OCI-LY7 (cell line): ENCODE data around the gene NEDD4. TPM values are rescaled to one million over a fixed set of nuclear protein-coding genes. Genes with fewer than 3 reads are reported as not detected.

ENCODE experiments used
- BruUV-seq: library from RNA; stranded (reverse); fragments of 400-500 nt; replicated peaks from 2 replicates; lab custom pipeline; 2021; lab: Mats Ljungman, UMichigan
- CTCF ChIA-PET: fragments of 300-600 bp; sonication (Branson Sonifier 250); formaldehyde crosslinking; loops from one replicate; lab custom pipeline; 2022; ENCODE audit warnings: antibody characterized with exemption; ENCODE audit not compliant: unreplicated experiment; lab: Charles Lee
- POLR2A ChIA-PET: fragments of 300-600 bp; sonication (Branson Sonifier 250); formaldehyde crosslinking; loops from one replicate; lab custom pipeline; 2022; ENCODE audit warnings: antibody characterized with exemption; lab: Charles Lee
- DNase-seq: peaks from one replicate; pipeline ENCODE4 v3.0.0-alpha.2; 2015; ENCODE audit warnings: low spot score
- H2AFZ ChIP-seq: fragments of 200-600 bp; sonication (generic), shearing (Covaris generic); 2 replicates; pipeline ENCODE4 v1.6.1; 2014; ENCODE audit warnings: mild to moderate bottlenecking, antibody characterized with exemption, low read length, moderate library complexity
- H3K27ac ChIP-seq: fragments of 200-600 bp; sonication (generic); 2 replicates; pipeline ENCODE4 v1.5.1; 2014; ENCODE audit warnings: mixed run types, low read depth, mild to moderate bottlenecking, moderate library complexity, low read length, inconsistent platforms; ENCODE audit not compliant: poor library complexity, severe bottlenecking
- H3K36me3 ChIP-seq: fragments of 200-600 bp; sonication (generic); 2 replicates; pipeline ENCODE4 v1.6.1; 2014; ENCODE audit warnings: mild to moderate bottlenecking, antibody characterized with exemption, low read length, moderate library complexity, mixed read lengths; ENCODE audit not compliant: insufficient read depth
- H3K4me1 ChIP-seq: fragments of 200-600 bp; sonication (generic); 2 replicates; pipeline ENCODE4 v1.5.1; 2014; ENCODE audit warnings: mild to moderate bottlenecking, low read length; ENCODE audit not compliant: insufficient read depth, poor library complexity, severe bottlenecking
- H3K4me2 ChIP-seq: fragments of 200-600 bp; sonication (generic); 2 replicates; pipeline ENCODE4 v1.6.1; 2014; ENCODE audit warnings: mild to moderate bottlenecking, low read length
- H3K4me3 ChIP-seq: fragments of 200-600 bp; sonication (generic); 2 replicates; pipeline ENCODE4 v1.5.1; 2014; ENCODE audit warnings: mild to moderate bottlenecking, low read depth, low read length; ENCODE audit not compliant: poor library complexity, severe bottlenecking
- H3K79me2 ChIP-seq: fragments of 200-600 bp; sonication (generic); 2 replicates; pipeline ENCODE4 v1.6.1; 2016; ENCODE audit warnings: low read depth, mild to moderate bottlenecking, low read length, moderate library complexity, mixed read lengths; ENCODE audit not compliant: insufficient read depth
- H3K9me2 ChIP-seq: fragments of 200-600 bp; sonication (generic); 2 replicates; pipeline ENCODE4 v1.6.1; 2016; ENCODE audit warnings: mild to moderate bottlenecking, low read length, mixed read lengths; ENCODE audit not compliant: insufficient read depth
- H3K9me3 ChIP-seq: fragments of 200-600 bp; sonication (generic); 2 replicates; pipeline ENCODE4 v1.6.1; 2014; ENCODE audit warnings: mild to moderate bottlenecking, mixed run types, low read length, mixed read lengths
- H4K20me1 ChIP-seq: fragments of 200-600 bp; sonication (generic); 2 replicates; pipeline ENCODE4 v1.6.1; 2014; ENCODE audit warnings: mild to moderate bottlenecking, antibody characterized with exemption, low read length, moderate library complexity, mixed read lengths; ENCODE audit not compliant: insufficient read depth
- CTCF ChIP-seq: fragments of 200-600 bp; sonication (generic); conservative IDR thresholded peaks from 2 replicates; pipeline ENCODE4 v1.5.1; 2014; ENCODE audit warnings: mild to moderate bottlenecking, antibody characterized with exemption, low read length, moderate library complexity, mixed read lengths
- EZH2phosphoT487 ChIP-seq: fragments of 200-600 bp; sonication (generic); IDR thresholded peaks from 2 replicates; pipeline ENCODE4 v1.6.1; 2018; ENCODE audit warnings: low read depth, borderline replicate concordance, mild to moderate bottlenecking, mixed run types, antibody characterized with exemption, low read length, moderate library complexity, mixed read lengths
- intact Hi-C: fragments of 100-400 bp; cut with micrococcal nuclease; formaldehyde crosslinking; loops from one replicate; pipeline ENCODE4 v1.10.0; 2022; ENCODE audit not compliant: unreplicated experiment
- small RNA-seq: library from RNA; depleted of rRNA; stranded (forward); fragments of <200 nt; gene quantifications from one replicate; pipeline ENCODE3, GENCODE V24; 2014
- total RNA-seq, 2 experiments: library from RNA; depleted of rRNA in 1 of 2; stranded (reverse); fragments of >200 nt in 1 of 2; shearing (Covaris generic) in 1 of 2; gene quantifications; 2 replicates each; pipeline ENCODE4 v1.2.3, GENCODE V29; 2014 to 2022

Gene NEDD4
- total RNA-seq, 2 experiments from 2014 or later: 4.8 to 12.7 TPM

GRCh38 chr15:55778932-55779331 lies 214.5 kb downstream of the NEDD4 start:
- no peak overlapping the region for H3K4me2 ChIP-seq
- no peak for TF ChIP-seq CTCF
- TF ChIP-seq EZH2phosphoT487: no peak
- no peaks in the 10 kb centered on the region for H3K4me1 ChIP-seq
- H3K4me3 ChIP-seq: no peak overlapping the region
- no peak for DNase-seq
- no peaks in the 10 kb centered on the region for H3K9me3 ChIP-seq
- ChIA-PET POLR2A (no interaction called here), CTCF (no interaction called here)
- intact Hi-C loops: no loop called here
- no peaks in the 10 kb centered on the region for H3K79me2 ChIP-seq
- no TSS peak for BruUV-seq
- no peak overlapping the region for H3K27ac ChIP-seq
- H3K36me3 ChIP-seq: no peaks in the 10 kb centered on the region
- no peaks in the 10 kb centered on the region for H3K9me2 ChIP-seq
- no peak overlapping the region for H2AFZ ChIP-seq
- no peaks in the 10 kb centered on the region for H4K20me1 ChIP-seq

Small RNA genes lying within 50 kb of the gene (small RNA-seq; reads per million reads assigned to genes)
- gene RN7SL568P: not detected
